GM11168 (cell line): Measurements from ENCODE around the gene WDR74.
"Not testable (repeated sequence)": the region's sequence is repeated elsewhere in the genome, so short reads cannot be mapped to it uniquely, and the experiment has no call there.

ENCODE experiments used
- in situ Hi-C: fragments of 300-500 bp; cut with MboI; formaldehyde crosslinking; loops from one replicate; pipeline ENCODE4 v1.12.0; 2022; ENCODE audit warnings: low sequenced_read_pairs; ENCODE audit not compliant: unreplicated experiment

WDR74 gene

GRCh38 chr11:62860835-62861563 is 21.6 kb upstream of the WDR74 start:
- in situ Hi-C loops, result no loop called here

GRCh38 chr11:62859281-62859703 is 19.9 kb upstream of the WDR74 start:
- in situ Hi-C loops, result not testable (repeated sequence)

GRCh38 chr11:62858201-62858600 is 18.8 kb upstream of the WDR74 start:
- in situ Hi-C loops, result no loop called here

- in situ Hi-C loops, result no loop called here
Observed at GRCh38 chr11:62857541-62857982, 18.2 kb upstream of the WDR74 start.

- in situ Hi-C loops, result no loop called here
Observed at GRCh38 chr11:62856333-62856895, 17.0 kb upstream of the WDR74 start.

GRCh38 chr11:62855571-62856332 is 16.4 kb upstream of the WDR74 start:
- in situ Hi-C loops, result no loop called here

GRCh38 chr11:62854825-62855570 is 15.6 kb upstream of the WDR74 start:
- in situ Hi-C loops, result no loop called here

GRCh38 chr11:62854013-62854824 is 14.8 kb upstream of the WDR74 start:
- in situ Hi-C loops, result no loop called here

GRCh38 chr11:62853279-62853965 is 14.0 kb upstream of the WDR74 start:
- in situ Hi-C loops, result no loop called here

- in situ Hi-C loops, result no loop called here
Observed at GRCh38 chr11:62852523-62853188, 13.3 kb upstream of the WDR74 start.

- in situ Hi-C loops, result no loop called here
Observed at GRCh38 chr11:62851807-62852522, 12.6 kb upstream of the WDR74 start.

- in situ Hi-C loops, result no loop called here
Observed at GRCh38 chr11:62850911-62851806, 11.8 kb upstream of the WDR74 start.

GRCh38 chr11:62847767-62848314 is 8.5 kb upstream of the WDR74 start:
- in situ Hi-C loops, result no loop called here

- in situ Hi-C loops, result no loop called here
Observed at GRCh38 chr11:62846177-62846576, 6.8 kb upstream of the WDR74 start.

GRCh38 chr11:62844154-62844553 is 4.8 kb upstream of the WDR74 start:
- in situ Hi-C loops, result no loop called here

GRCh38 chr11:62843466-62843865 is 4.1 kb upstream of the WDR74 start:
- in situ Hi-C loops, result no loop called here

GRCh38 chr11:62842891-62843290 is 3.5 kb upstream of the WDR74 start:
- in situ Hi-C loops, result not testable (repeated sequence)
